ENCODE measurements around the gene RSF1. TPM values are rescaled to one million over a fixed set of nuclear protein-coding genes. Genes with fewer than 3 reads are reported as not detected.

Gene RSF1
- total RNA-seq, 1 donor: 15.1 TPM

- DNase-seq (ENCODE audit: low read depth in 2 of 3, low spot score in 2 of 3): no peak
Observed at GRCh38 chr11:77695417-77695816, 125.1 kb downstream of the RSF1 start.

- no peak for DNase-seq (ENCODE audit: low read depth in 2 of 3, low spot score in 2 of 3)
Observed at GRCh38 chr11:77690649-77691048, 129.9 kb downstream of the RSF1 start.

- no peak for DNase-seq (ENCODE audit: low read depth in 2 of 3, low spot score in 2 of 3)
Observed at GRCh38 chr11:77687088-77687487, 133.4 kb downstream of the RSF1 start.

GRCh38 chr11:77677138-77677537 lies 143.4 kb downstream of the RSF1 start:
- DNase-seq (ENCODE audit: low read depth in 2 of 3, low spot score in 2 of 3): no peak

- no peak for DNase-seq (ENCODE audit: low read depth in 2 of 3, low spot score in 2 of 3)
Observed at GRCh38 chr11:77672264-77672663, 148.3 kb downstream of the RSF1 start.

- no peak for DNase-seq (ENCODE audit: low read depth in 2 of 3, low spot score in 2 of 3)
Observed at GRCh38 chr11:77669848-77670511, 150.5 kb downstream of the RSF1 start.

- no peak for DNase-seq (ENCODE audit: low read depth in 2 of 3, low spot score in 2 of 3)
Observed at GRCh38 chr11:77668760-77669159, 151.8 kb downstream of the RSF1 start.

- no peak for DNase-seq (ENCODE audit: low read depth in 2 of 3, low spot score in 2 of 3)
Observed at GRCh38 chr11:77665240-77665965, 155.1 kb downstream of the RSF1 start.

- DNase-seq (ENCODE audit: low read depth in 2 of 3, low spot score in 2 of 3): no peak
Observed at GRCh38 chr11:77661670-77662069, 158.9 kb downstream of the RSF1 start.

- DNase-seq (ENCODE audit: low read depth in 2 of 3, low spot score in 2 of 3): no peak
Observed at GRCh38 chr11:77660947-77661346, 159.6 kb downstream of the RSF1 start.

GRCh38 chr11:77658213-77659013 lies 162.1 kb downstream of the RSF1 start:
- DNase-seq (ENCODE audit: low read depth in 2 of 3, low spot score in 2 of 3): no peak

DNA sequence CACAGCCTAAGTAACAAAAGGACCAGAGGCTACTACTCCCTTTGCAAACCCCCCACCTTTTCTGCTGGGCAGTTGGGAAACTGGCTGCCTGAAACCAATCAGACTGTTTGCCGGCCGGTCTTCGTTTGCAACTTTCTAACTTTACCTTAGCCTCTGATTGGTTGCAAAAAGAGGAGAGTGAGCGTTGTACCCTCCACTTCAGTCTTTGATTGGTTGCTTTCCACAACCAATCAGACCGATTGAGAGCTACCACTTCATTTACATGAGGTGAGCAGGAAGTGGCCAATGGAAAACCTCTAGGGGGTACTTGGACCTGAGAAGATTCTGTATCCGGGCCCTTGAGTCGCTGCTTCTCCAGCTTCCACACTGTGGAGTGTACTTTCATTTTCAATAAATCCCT lies 164.2 kb downstream of the RSF1 start:
- no peak for DNase-seq (ENCODE audit: low read depth in 2 of 3, low spot score in 2 of 3)

GRCh38 chr11:77654770-77655434 lies 165.6 kb downstream of the RSF1 start:
- DNase-seq (ENCODE audit: low read depth in 2 of 3, low spot score in 2 of 3): no peak

GRCh38 chr11:77650123-77650522 lies 170.4 kb downstream of the RSF1 start:
- no peak for DNase-seq (ENCODE audit: low read depth in 2 of 3, low spot score in 2 of 3)

GRCh38 chr11:77647654-77648305 lies 172.7 kb downstream of the RSF1 start:
- DNase-seq (ENCODE audit: low read depth in 2 of 3, low spot score in 2 of 3): no peak

- no peak for DNase-seq (ENCODE audit: low read depth in 2 of 3, low spot score in 2 of 3)
Observed at GRCh38 chr11:77644887-77645286, 175.6 kb downstream of the RSF1 start.

GRCh38 chr11:77642228-77642627 lies 178.3 kb downstream of the RSF1 start:
- DNase-seq (ENCODE audit: low read depth in 2 of 3, low spot score in 2 of 3): no peak

DNA sequence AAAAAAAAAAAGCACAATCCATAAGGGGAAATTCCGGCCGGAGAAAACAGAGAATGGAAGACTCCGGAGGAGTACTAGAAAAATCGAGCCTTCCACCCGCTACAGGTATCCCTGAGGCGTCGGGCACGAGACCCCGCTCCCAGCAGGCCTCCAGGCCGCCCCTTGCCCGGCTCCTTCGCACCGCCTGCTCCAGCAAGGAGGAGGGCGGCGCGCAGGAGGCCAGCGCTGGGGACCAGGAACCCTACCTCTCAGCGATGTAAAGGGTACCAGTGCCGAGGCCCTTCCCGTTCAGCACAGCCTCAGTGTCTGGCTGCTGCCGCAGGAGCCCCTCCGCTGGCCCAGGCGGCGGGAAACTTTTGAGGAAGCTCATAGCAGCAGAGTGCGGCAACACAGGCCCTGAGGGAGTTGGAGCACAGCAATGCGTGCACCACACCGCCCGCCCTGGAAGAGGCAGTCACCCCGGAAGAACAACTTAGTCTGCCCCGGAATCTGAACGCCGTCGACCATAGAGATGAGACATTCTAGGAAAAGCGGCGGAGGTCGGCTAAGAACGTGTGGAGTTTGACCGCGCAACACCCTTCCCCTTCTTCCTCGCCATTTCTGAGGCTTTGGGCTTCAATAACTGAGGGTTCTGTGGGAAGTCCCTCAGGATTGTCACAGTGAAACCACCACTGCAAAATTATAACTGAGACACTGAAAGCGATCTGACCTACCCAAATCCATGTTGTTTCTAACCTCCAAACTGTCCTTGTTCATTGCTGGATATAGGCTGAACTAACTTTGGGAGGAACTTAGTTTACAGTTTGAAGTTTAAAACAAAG lies 183.0 kb downstream of the RSF1 start, which contains the start of gene CLNS1A:
TSS of gene CLNS1A (minus strand) at position 450 of the 821 bp plus-strand sequence. CDS start at position 370, 80 bp downstream.
- peak; percentile 35 to 93 (median 88) for DNase-seq (ENCODE audit: low read depth in 2 of 3, low spot score in 2 of 3)

GRCh38 chr11:77636731-77637344 lies 183.7 kb downstream of the RSF1 start:
- DNase-seq (ENCODE audit: low read depth in 2 of 3, low spot score in 2 of 3): peak in 2 of 3 donors; percentile 35 to 39
